ENCODE measurements around the gene P3H3. TPM values are rescaled to one million over a fixed set of nuclear protein-coding genes. Genes with fewer than 3 reads are reported as not detected.
A peak's percentile ranks its signal among the peaks of the same experiment; 100 is the strongest.

The P3H3 gene
- total and polyA plus RNA-seq, 9 of the 15 experiments (the other 6 are each of a cell fraction or from before 2014, with no cell fraction given): 0.03 to 15.0 (median 4.8) TPM

DNA sequence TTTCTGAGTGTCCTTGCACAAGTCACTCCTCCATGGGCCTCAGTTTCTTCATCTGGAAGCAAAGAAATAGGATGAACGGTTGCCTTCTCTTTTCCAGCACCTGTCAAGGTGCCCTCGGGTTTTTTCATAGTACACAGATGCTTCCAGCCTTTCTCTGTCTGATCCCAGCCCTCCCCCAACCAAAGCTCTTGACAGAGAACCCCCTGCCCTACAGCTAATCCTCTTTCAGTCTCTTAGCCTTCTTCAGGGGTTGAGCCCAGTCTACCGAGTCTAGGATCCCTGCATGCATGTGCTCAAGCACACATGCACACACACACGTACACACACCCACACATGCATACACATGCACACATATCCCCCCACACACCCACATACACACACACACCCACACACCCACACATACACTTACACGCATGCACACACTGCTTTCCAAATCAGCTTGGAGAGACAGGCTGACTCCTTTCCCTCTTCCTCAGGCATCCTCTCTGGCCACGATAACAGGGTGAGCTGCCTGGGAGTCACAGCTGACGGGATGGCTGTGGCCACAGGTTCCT, 18.2 kb downstream of the P3H3 start:
- POLR2A ChIA-PET: interaction anchor here (0.6 to 0.7 kb wide), 3 partner anchors 9 to 94 kb away, joined by 3 read pairs; no protein-coding TSS in a partner anchor
- peaks cover 26% of the 10 kb centered on the region for H3K79me2 ChIP-seq (ENCODE audit: control insufficient read depth, insufficient read depth, low read length)
- no peak overlapping the region for H3K4me2 ChIP-seq (ENCODE audit: insufficient read depth, low read length)
- H3K9me3 ChIP-seq (replicated peaks; ENCODE audit: control insufficient read depth, insufficient read depth, low read depth, low read length): no peaks in the 10 kb centered on the region
- CTCF ChIA-PET (ENCODE audit: low intra/inter-chr PET ratio): no interaction called here
- 74% methylated on average over 5 of the region's 7 CpGs for WGBS (ENCODE audit: insufficient coverage, low coverage, missing lambda C conversion rate)
- ATAC-seq: no peak
- H3K36me3 ChIP-seq (ENCODE audit: control insufficient read depth, insufficient read depth, low read length): peaks cover 79% of the 10 kb centered on the region; the same call in 2 of the 3 replicates
- DNase-seq (ENCODE audit: extremely low read depth in 1 of 4, low spot score in 3 of 4): no peak
- no peak overlapping the region for H3K27ac ChIP-seq (ENCODE audit: extremely low read depth, low read depth, low read length)
- no peak overlapping the region for H2AFZ ChIP-seq (ENCODE audit: low read depth, low read length)
- intact Hi-C loops (cut with micrococcal nuclease): no loop called here
- H3K4me3 ChIP-seq: no peak overlapping the region
- no peaks in the 10 kb centered on the region for H3K27me3 ChIP-seq (ENCODE audit: control insufficient read depth in 2 of 2, insufficient read depth in 2 of 2, low read length in 2 of 2)
- no peak for FAIRE-seq
- H3K4me1 ChIP-seq (replicated peaks in 1 of 2; ENCODE audit: control insufficient read depth in 2 of 2, insufficient read depth in 2 of 2, low read length in 2 of 2): peaks cover 15 to 27% of the 10 kb centered on the region in 2 experiments; a peak in 4 of 5 replicates
- in situ Hi-C loops (cut with MboI): no loop called here
- H4K20me1 ChIP-seq (replicated peaks; ENCODE audit: control insufficient read depth, insufficient read depth, low read length): no peaks in the 10 kb centered on the region
- no TSS peak for BruUV-seq (replicated peaks)
- no peaks in the 10 kb centered on the region for H3K9me1 ChIP-seq (ENCODE audit: control insufficient read depth, insufficient read depth, low read length)
- H3K9ac ChIP-seq (ENCODE audit: insufficient read depth in 1 of 2, low read depth in 2 of 2, low read length in 2 of 2): no peak overlapping the region
- TF ChIP-seq DLX4 (CRISPR knock-in tag; IDR thresholded peaks at IDR 0.05) (no peak), POLR2B (IDR thresholded peaks at IDR 0.05; ENCODE audit: low read depth, partially characterized antibody) (peak; percentile 35), ZNF586 (CRISPR knock-in tag; conservative IDR thresholded peaks at IDR 0.05) (no peak), ZNF23 (CRISPR knock-in tag; IDR thresholded peaks at IDR 0.05) (no peak), POLR2A (conservative IDR thresholded peaks at IDR 0.05) (0 out of 2 replicates have a peak, but pooled peaks have one; percentile 29), SREBF2 (CRISPR knock-in tag; IDR thresholded peaks at IDR 0.05) (no peak), CHD2 (IDR thresholded peaks at IDR 0.05; ENCODE audit: low read depth, low read length) (no peak), TAL1 (IDR thresholded peaks at IDR 0.05) (no peak), MCM7 (IDR thresholded peaks at IDR 0.05) (no peak), CXXC5 (CRISPR knock-in tag; IDR thresholded peaks at IDR 0.05) (no peak), CC2D1A (IDR thresholded peaks at IDR 0.05) (no peak), CREB3 (tag; conservative IDR thresholded peaks at IDR 0.05; ENCODE audit: low read depth) (no peak), SRSF7 (optimal IDR thresholded peaks at IDR 0.05; ENCODE audit: low read depth, low read length) (no peak), ELF1 (tag; IDR thresholded peaks at IDR 0.05) (no peak), SIN3A (IDR thresholded peaks at IDR 0.05; ENCODE audit: borderline replicate concordance in 2 of 2, control insufficient read depth in 1 of 2, low read depth in 2 of 2, low read length in 2 of 2) (no peak)
- TF ChIP-seq, protein P1, sequence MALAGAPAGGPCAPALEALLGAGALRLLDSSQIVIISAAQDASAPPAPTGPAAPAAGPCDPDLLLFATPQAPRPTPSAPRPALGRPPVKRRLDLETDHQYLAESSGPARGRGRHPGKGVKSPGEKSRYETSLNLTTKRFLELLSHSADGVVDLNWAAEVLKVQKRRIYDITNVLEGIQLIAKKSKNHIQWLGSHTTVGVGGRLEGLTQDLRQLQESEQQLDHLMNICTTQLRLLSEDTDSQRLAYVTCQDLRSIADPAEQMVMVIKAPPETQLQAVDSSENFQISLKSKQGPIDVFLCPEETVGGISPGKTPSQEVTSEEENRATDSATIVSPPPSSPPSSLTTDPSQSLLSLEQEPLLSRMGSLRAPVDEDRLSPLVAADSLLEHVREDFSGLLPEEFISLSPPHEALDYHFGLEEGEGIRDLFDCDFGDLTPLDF (CRISPR knock-in tag; IDR thresholded peaks at IDR 0.05): no peak
- TF ChIP-seq, protein P2, sequence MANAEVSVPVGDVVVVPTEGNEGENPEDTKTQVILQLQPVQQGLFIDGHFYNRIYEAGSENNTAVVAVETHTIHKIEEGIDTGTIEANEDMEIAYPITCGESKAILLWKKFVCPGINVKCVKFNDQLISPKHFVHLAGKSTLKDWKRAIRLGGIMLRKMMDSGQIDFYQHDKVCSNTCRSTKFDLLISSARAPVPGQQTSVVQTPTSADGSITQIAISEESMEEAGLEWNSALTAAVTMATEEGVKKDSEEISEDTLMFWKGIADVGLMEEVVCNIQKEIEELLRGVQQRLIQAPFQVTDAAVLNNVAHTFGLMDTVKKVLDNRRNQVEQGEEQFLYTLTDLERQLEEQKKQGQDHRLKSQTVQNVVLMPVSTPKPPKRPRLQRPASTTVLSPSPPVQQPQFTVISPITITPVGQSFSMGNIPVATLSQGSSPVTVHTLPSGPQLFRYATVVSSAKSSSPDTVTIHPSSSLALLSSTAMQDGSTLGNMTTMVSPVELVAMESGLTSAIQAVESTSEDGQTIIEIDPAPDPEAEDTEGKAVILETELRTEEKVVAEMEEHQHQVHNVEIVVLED (CRISPR knock-in tag; IDR thresholded peaks at IDR 0.05): no peak
- TF ChIP-seq, protein P3, sequence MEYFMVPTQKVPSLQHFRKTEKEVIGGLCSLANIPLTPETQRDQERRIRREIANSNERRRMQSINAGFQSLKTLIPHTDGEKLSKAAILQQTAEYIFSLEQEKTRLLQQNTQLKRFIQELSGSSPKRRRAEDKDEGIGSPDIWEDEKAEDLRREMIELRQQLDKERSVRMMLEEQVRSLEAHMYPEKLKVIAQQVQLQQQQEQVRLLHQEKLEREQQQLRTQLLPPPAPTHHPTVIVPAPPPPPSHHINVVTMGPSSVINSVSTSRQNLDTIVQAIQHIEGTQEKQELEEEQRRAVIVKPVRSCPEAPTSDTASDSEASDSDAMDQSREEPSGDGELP (CRISPR knock-in tag; IDR thresholded peaks at IDR 0.05; ENCODE audit: borderline replicate concordance): 0 out of 2 replicates have a peak, but pooled peaks have one; percentile 22

Data from K562 (cell line).